Endothelial cell of umbilical vein (primary cell): Measurements from ENCODE around the gene STX1A. TPM values are rescaled to one million over a fixed set of nuclear protein-coding genes. Genes with fewer than 3 reads are reported as not detected.

ENCODE experiments used
- BruUV-seq: library from RNA; stranded (reverse); fragments of 400-500 nt; replicated peaks from 2 replicates; lab custom pipeline; 2021; lab: Mats Ljungman, UMichigan
- CTCF ChIA-PET: fragments of 300-600, 350-600 bp; sonication (Branson Sonifier 250); formaldehyde crosslinking; loops from one replicate; lab custom pipeline; 2021; ENCODE audit warnings: antibody characterized with exemption, inconsistent platforms; lab: Charles Lee
- POLR2A ChIA-PET: fragments of 300-600, 350-600 bp; sonication (Branson Sonifier 250); formaldehyde crosslinking; loops from one replicate; lab custom pipeline; 2021; ENCODE audit warnings: antibody characterized with exemption, inconsistent platforms; lab: Charles Lee
- DNase-seq: peaks from one replicate; pipeline ENCODE4 v3.0.0-alpha.2; 2011; ENCODE audit warnings: low read depth, low spot score
- FAIRE-seq: peaks from 2 replicates; lab custom pipeline; 2011; peaks lifted over from hg19 to GRCh38; lab: Jason Lieb, UNC
- H2AFZ ChIP-seq: 2 replicates; pipeline ENCODE4 v1.6.0; 2012; ENCODE audit warnings: low read depth, low read length, control low read depth, inconsistent platforms
- H3K27ac ChIP-seq: 2 replicates; pipeline ENCODE4 v1.5.1; 2011; ENCODE audit warnings: low read depth, mild to moderate bottlenecking, control low read depth, low read length, moderate library complexity; ENCODE audit not compliant: insufficient read depth
- H3K27me3 ChIP-seq, 2 experiments: 2 replicates each; pipeline versions ENCODE4 v1.6.0 to v1.6.1; 2011; ENCODE audit warnings: low read length in 2 of 2, mixed read lengths in 1 of 2; ENCODE audit not compliant: control insufficient read depth in 2 of 2, insufficient read depth in 2 of 2
- H3K36me3 ChIP-seq, 2 experiments: 2 replicates in 1 of 2; 3 replicates in 1 of 2; pipeline ENCODE4 v1.5.1; 2011; ENCODE audit warnings: low read length in 2 of 2, mild to moderate bottlenecking in 1 of 2, moderate library complexity in 1 of 2; ENCODE audit not compliant: control insufficient read depth in 2 of 2, insufficient read depth in 2 of 2; ENCODE audit errors: extremely low read depth in 1 of 2
- H3K4me1 ChIP-seq: 3 replicates; pipeline ENCODE4 v1.5.1; 2011; ENCODE audit warnings: mild to moderate bottlenecking, low read length; ENCODE audit not compliant: control insufficient read depth, insufficient read depth; ENCODE audit errors: extremely low read depth
- H3K4me2 ChIP-seq: 2 replicates; pipeline ENCODE4 v1.6.1; 2011; ENCODE audit warnings: low read length, control low read depth, mixed read lengths; ENCODE audit not compliant: insufficient read depth
- H3K4me3 ChIP-seq, 3 experiments: fragments of 200-600 bp in 1 of 3; sonication (generic), shearing (Covaris generic) in 1 of 3; replicated peaks in 1 of 3; 2 replicates each; pipeline ENCODE4 v1.5.1; 2011 to 2016; ENCODE audit warnings: control low read depth in 3 of 3, low read length in 3 of 3, mild to moderate bottlenecking in 2 of 3, inconsistent platforms in 1 of 3, low read depth in 1 of 3, moderate library complexity in 1 of 3; ENCODE audit not compliant: insufficient read depth in 1 of 3
- H3K79me2 ChIP-seq: 2 replicates; pipeline ENCODE4 v1.6.0; 2012; ENCODE audit warnings: low read length, inconsistent platforms; ENCODE audit not compliant: control insufficient read depth, insufficient read depth
- H3K9ac ChIP-seq: replicated peaks from 2 replicates; pipeline ENCODE3; 2011; ENCODE audit warnings: low read length, control low read depth; ENCODE audit not compliant: insufficient read depth; ENCODE audit errors: extremely low read depth
- H3K9me1 ChIP-seq: replicated peaks from 3 replicates; pipeline ENCODE4 v1.6.0; 2011; ENCODE audit warnings: mild to moderate bottlenecking, low read length; ENCODE audit not compliant: control insufficient read depth, insufficient read depth; ENCODE audit errors: extremely low read depth
- H3K9me3 ChIP-seq: replicated peaks from 2 replicates; pipeline ENCODE4 v1.5.1; 2012; ENCODE audit warnings: low read length, inconsistent platforms; ENCODE audit not compliant: control insufficient read depth, insufficient read depth
- H4K20me1 ChIP-seq: replicated peaks from 2 replicates; pipeline ENCODE3; 2011; ENCODE audit warnings: mild to moderate bottlenecking, low read length; ENCODE audit not compliant: control insufficient read depth, insufficient read depth; ENCODE audit errors: extremely low read depth
- CTCF ChIP-seq, 2 donors: IDR thresholded peaks; 1 replicate in 1 of 2; 2 replicates in 1 of 2; pipeline ENCODE4 v1.5.1; 2011; ENCODE audit warnings: low read length in 2 of 2, mild to moderate bottlenecking in 2 of 2, moderate library complexity in 2 of 2, control low read depth in 1 of 2, inconsistent platforms in 1 of 2, low read depth in 1 of 2; ENCODE audit not compliant: insufficient read depth in 1 of 2; ENCODE audit errors: extremely low read depth in 1 of 2
- EZH2 ChIP-seq: IDR thresholded peaks from 2 replicates; pipeline ENCODE4 v1.6.1; 2012; ENCODE audit warnings: borderline replicate concordance, low read depth, mild to moderate bottlenecking, moderate library complexity, low read length, inconsistent platforms; ENCODE audit not compliant: severe bottlenecking
- FOS ChIP-seq: IDR thresholded peaks from 2 replicates; pipeline ENCODE4 v1.6.1; 2011; ENCODE audit warnings: mild to moderate bottlenecking, low read length, moderate library complexity, borderline replicate concordance; ENCODE audit not compliant: insufficient read depth
- GATA2 ChIP-seq: IDR thresholded peaks from 2 replicates; pipeline ENCODE4 v1.7.0; 2011; ENCODE audit warnings: low read depth, mild to moderate bottlenecking, moderate library complexity, mixed read lengths, low read length; ENCODE audit not compliant: insufficient read length, insufficient read depth
- JUN ChIP-seq: IDR thresholded peaks from 2 replicates; pipeline ENCODE4 v1.6.1; 2011; ENCODE audit warnings: borderline replicate concordance, low read depth; ENCODE audit not compliant: insufficient read length, insufficient read depth
- MAX ChIP-seq: IDR thresholded peaks from 2 replicates; pipeline ENCODE4 v1.6.1; 2011; ENCODE audit not compliant: insufficient read depth, insufficient read length
- MYC ChIP-seq: IDR thresholded peaks from one replicate; pipeline ENCODE4 v1.6.1; 2011; ENCODE audit warnings: mild to moderate bottlenecking, low read depth, low read length
- POLR2A ChIP-seq: IDR thresholded peaks from 2 replicates; pipeline ENCODE4 v1.6.1; 2012; ENCODE audit warnings: low read depth, mild to moderate bottlenecking, control low read depth, low read length
- POLR2AphosphoS5 ChIP-seq: IDR thresholded peaks from 2 replicates; pipeline ENCODE4 v1.6.1; 2012; ENCODE audit warnings: low read depth, mild to moderate bottlenecking, control low read depth, low read length, moderate library complexity; ENCODE audit not compliant: insufficient read depth
- dilution Hi-C: fragments of 300-500 bp; cut with MboI; formaldehyde crosslinking; loops from one replicate; pipeline ENCODE4 v1.15.0; 2019; ENCODE audit warnings: low sequenced_read_pairs; ENCODE audit not compliant: extremely low pct_ligation_motif_present
- intact Hi-C: fragments of 100-400 bp; cut with micrococcal nuclease; formaldehyde crosslinking; loops from one replicate; pipeline ENCODE4 v1.10.0; 2022
- polyA plus RNA-seq, 4 experiments: library from polyadenylated mRNA; depleted of rRNA in 3 of 4; stranded (reverse) in 3 of 4; unstranded in 1 of 4; fragments of >200 nt; gene quantifications; 2 replicates each; pipeline versions ENCODE4 v1.2.1 to v1.2.3, GENCODE V29; 2011 to 2012; ENCODE audit warnings: missing spikeins in 1 of 4
- total RNA-seq: library from RNA; stranded (reverse); gene quantifications from 2 replicates; pipeline ENCODE4 v1.2.3, GENCODE V29; 2021

STX1A gene
- total and polyA plus RNA-seq, 2 donors (not counting 3 experiments of a cell fraction or from before 2014, with no cell fraction given): 13.1 to 20.8 TPM

- no peaks in the 10 kb centered on the region for H4K20me1 ChIP-seq
- no peak overlapping the region for H2AFZ ChIP-seq
- intact Hi-C loops (no loop called here), dilution Hi-C loops (no loop called here)
- H3K36me3 ChIP-seq: no peaks in the 10 kb centered on the region
- H3K27me3 ChIP-seq: peaks cover 34 to 44% of the 10 kb centered on the region in 2 experiments
- H3K4me3 ChIP-seq: no peak overlapping the region
- no peak for TF ChIP-seq MYC
- no peak for TF ChIP-seq MAX
- TF ChIP-seq FOS: no peak
- TF ChIP-seq EZH2: no peak
- no peak for TF ChIP-seq JUN
- no peak for TF ChIP-seq GATA2
- TF ChIP-seq POLR2A: no peak
- no peak for TF ChIP-seq POLR2AphosphoS5
- no peak for TF ChIP-seq CTCF (IDR thresholded peaks at IDR 0.05; ENCODE audit: extremely low read depth in 1 of 2, insufficient read depth in 1 of 2, low read depth in 1 of 2, low read length in 2 of 2)
- no peaks in the 10 kb centered on the region for H3K9me3 ChIP-seq
- no peak overlapping the region for H3K27ac ChIP-seq
- no TSS peak for BruUV-seq
- H3K9ac ChIP-seq: no peak overlapping the region
- H3K4me1 ChIP-seq: peaks cover 4% of the 10 kb centered on the region
- ChIA-PET POLR2A (no interaction called here), CTCF (no interaction called here)
- no peak overlapping the region for H3K4me2 ChIP-seq
- no peaks in the 10 kb centered on the region for H3K79me2 ChIP-seq
- no peaks in the 10 kb centered on the region for H3K9me1 ChIP-seq
- DNase-seq (no peak), FAIRE-seq (no peak)
Measured at GRCh38 chr7:73650524-73650923, 68.9 kb downstream of the STX1A start.
